ENCODE data around the gene VPS72. TPM values are rescaled to one million over a fixed set of nuclear protein-coding genes. Genes with fewer than 3 reads are reported as not detected.

The VPS72 gene
- total RNA-seq, 2 donors from 2014 or later, result 27.4 to 33.2 TPM

GRCh38 chr1:151147132-151147503, 42.9 kb downstream of the VPS72 start:
- no peak for ATAC-seq
- peaks cover 24% of the 10 kb centered on the region for H3K4me1 Mint-ChIP-seq
- peaks cover 2% of the 10 kb centered on the region for H3K36me3 Mint-ChIP-seq (ENCODE audit: low read depth)
- no peaks in the 10 kb centered on the region for H3K9me3 ChIP-seq (ENCODE audit: control insufficient read depth, low read length, poor library complexity, severe bottlenecking)
- H3K27me3 Mint-ChIP-seq, result no peaks in the 10 kb centered on the region
- DNase-seq, result no peak
- peak overlapping the region; percentile 99 for H3K4me3 Mint-ChIP-seq
- peak overlapping the region; percentile 87 for H3K27ac Mint-ChIP-seq

GRCh38 chr1:151146412-151147131, 43.4 kb downstream of the VPS72 start, which contains the start of gene SEMA6C:
Gene SEMA6C (minus strand): TSS chr1:151146631. CDS start chr1:151142621, 4,010 bp downstream.
- H3K9me3 ChIP-seq (ENCODE audit: control insufficient read depth, low read length, poor library complexity, severe bottlenecking), result no peaks in the 10 kb centered on the region
- ATAC-seq (peak; percentile 100), DNase-seq (peak; percentile 75 to 84 (median 82))
- H3K36me3 Mint-ChIP-seq (ENCODE audit: low read depth), result peaks cover 2% of the 10 kb centered on the region
- peaks cover 24% of the 10 kb centered on the region for H3K4me1 Mint-ChIP-seq
- H3K4me3 Mint-ChIP-seq, result peak within 1 kb of the TSS; percentile 99
- H3K27me3 Mint-ChIP-seq, result no peaks in the 10 kb centered on the region
- peak within 1 kb of the TSS; percentile 87 for H3K27ac Mint-ChIP-seq

GRCh38 chr1:151146072-151146411, 44.0 kb downstream of the VPS72 start:
- Mint-ChIP-seq H3K27ac (peak overlapping the region; percentile 87), H3K4me3 (peak overlapping the region; percentile 99), H3K27me3 (no peaks in the 10 kb centered on the region), H3K4me1 (peaks cover 24% of the 10 kb centered on the region), H3K36me3 (ENCODE audit: low read depth) (peaks cover 2% of the 10 kb centered on the region)
- DNase-seq (no peak), ATAC-seq (peak; percentile 6)
- no peaks in the 10 kb centered on the region for H3K9me3 ChIP-seq (ENCODE audit: control insufficient read depth, low read length, poor library complexity, severe bottlenecking)

GRCh38 chr1:151145304-151146071, 44.5 kb downstream of the VPS72 start:
- H3K36me3 Mint-ChIP-seq (ENCODE audit: low read depth), result peaks cover 2% of the 10 kb centered on the region
- H3K27me3 Mint-ChIP-seq, result no peaks in the 10 kb centered on the region
- peak overlapping the region; percentile 99 for H3K4me3 Mint-ChIP-seq
- ATAC-seq, result no peak
- H3K4me1 Mint-ChIP-seq, result peaks cover 24% of the 10 kb centered on the region
- DNase-seq, result no peak
- no peaks in the 10 kb centered on the region for H3K9me3 ChIP-seq (ENCODE audit: control insufficient read depth, low read length, poor library complexity, severe bottlenecking)
- peak overlapping the region; percentile 87 for H3K27ac Mint-ChIP-seq

- DNase-seq, result no peak
- H3K9me3 ChIP-seq (ENCODE audit: control insufficient read depth, low read length, poor library complexity, severe bottlenecking), result no peaks in the 10 kb centered on the region
- Mint-ChIP-seq H3K36me3 (ENCODE audit: low read depth) (peaks cover 2% of the 10 kb centered on the region), H3K27ac (no peak overlapping the region), H3K4me3 (peak overlapping the region; percentile 99), H3K4me1 (peaks cover 23% of the 10 kb centered on the region), H3K27me3 (no peaks in the 10 kb centered on the region)
- no peak for ATAC-seq
Measured at GRCh38 chr1:151144474-151145303, 45.3 kb downstream of the VPS72 start.

GRCh38 chr1:151143986-151144385, 46.0 kb downstream of the VPS72 start:
- H3K27me3 Mint-ChIP-seq, result no peaks in the 10 kb centered on the region
- no peak overlapping the region for H3K27ac Mint-ChIP-seq
- ATAC-seq (no peak), DNase-seq (no peak)
- H3K4me3 Mint-ChIP-seq, result no peak overlapping the region
- peaks cover 23% of the 10 kb centered on the region for H3K4me1 Mint-ChIP-seq
- no peaks in the 10 kb centered on the region for H3K9me3 ChIP-seq (ENCODE audit: control insufficient read depth, low read length, poor library complexity, severe bottlenecking)
- peaks cover 2% of the 10 kb centered on the region for H3K36me3 Mint-ChIP-seq (ENCODE audit: low read depth)

GRCh38 chr1:151143057-151143435, 47.0 kb downstream of the VPS72 start:
- no peak for ATAC-seq
- DNase-seq, result no peak

GRCh38 chr1:151142411-151143056, 47.5 kb downstream of the VPS72 start:
- no peak overlapping the region for H3K27ac Mint-ChIP-seq
- no peaks in the 10 kb centered on the region for H3K27me3 Mint-ChIP-seq

More at GRCh38 chr1:151143057-151143435, 47.0 kb downstream of the VPS72 start:
- Mint-ChIP-seq H3K27me3 (no peaks in the 10 kb centered on the region), H3K36me3 (ENCODE audit: low read depth) (peaks cover 2% of the 10 kb centered on the region), H3K4me1 (peaks cover 23% of the 10 kb centered on the region), H3K27ac (no peak overlapping the region), H3K4me3 (no peak overlapping the region)
- no peaks in the 10 kb centered on the region for H3K9me3 ChIP-seq (ENCODE audit: control insufficient read depth, low read length, poor library complexity, severe bottlenecking)

GRCh38 chr1:151137789-151138188, 52.2 kb downstream of the VPS72 start:
- ATAC-seq, result no peak
- H3K27me3 Mint-ChIP-seq, result no peaks in the 10 kb centered on the region
- no peak for DNase-seq

More at GRCh38 chr1:151142411-151143056, 47.5 kb downstream of the VPS72 start:
- no peak for DNase-seq
- no peak for ATAC-seq
- no peaks in the 10 kb centered on the region for H3K9me3 ChIP-seq (ENCODE audit: control insufficient read depth, low read length, poor library complexity, severe bottlenecking)
- Mint-ChIP-seq H3K36me3 (ENCODE audit: low read depth) (peaks cover 2% of the 10 kb centered on the region), H3K4me1 (peaks cover 20% of the 10 kb centered on the region), H3K4me3 (no peak overlapping the region)

GRCh38 chr1:151135433-151136385, 54.3 kb downstream of the VPS72 start:
- ATAC-seq, result no peak
- H3K27me3 Mint-ChIP-seq, result peaks cover 12% of the 10 kb centered on the region
- H3K27ac Mint-ChIP-seq, result peak overlapping the region; percentile 29

More at GRCh38 chr1:151137789-151138188, 52.2 kb downstream of the VPS72 start:
- Mint-ChIP-seq H3K4me3 (no peak overlapping the region), H3K4me1 (peaks cover 2% of the 10 kb centered on the region), H3K27ac (no peak overlapping the region), H3K36me3 (ENCODE audit: low read depth) (no peaks in the 10 kb centered on the region)
- H3K9me3 ChIP-seq (ENCODE audit: control insufficient read depth, low read length, poor library complexity, severe bottlenecking), result no peaks in the 10 kb centered on the region

GRCh38 chr1:151134991-151135390, 55.0 kb downstream of the VPS72 start:
- peaks cover 15% of the 10 kb centered on the region for H3K27me3 Mint-ChIP-seq
- H3K4me3 Mint-ChIP-seq, result no peak overlapping the region
- no peaks in the 10 kb centered on the region for H3K9me3 ChIP-seq (ENCODE audit: control insufficient read depth, low read length, poor library complexity, severe bottlenecking)
- ATAC-seq (no peak), DNase-seq (no peak)
- peak overlapping the region; percentile 29 for H3K27ac Mint-ChIP-seq
- no peaks in the 10 kb centered on the region for H3K36me3 Mint-ChIP-seq (ENCODE audit: low read depth)
- peaks cover 6% of the 10 kb centered on the region for H3K4me1 Mint-ChIP-seq

More at GRCh38 chr1:151135433-151136385, 54.3 kb downstream of the VPS72 start:
- DNase-seq, result no peak
- H3K4me1 Mint-ChIP-seq, result peaks cover 6% of the 10 kb centered on the region
- no peak overlapping the region for H3K4me3 Mint-ChIP-seq
- H3K9me3 ChIP-seq (ENCODE audit: control insufficient read depth, low read length, poor library complexity, severe bottlenecking), result no peaks in the 10 kb centered on the region
- no peaks in the 10 kb centered on the region for H3K36me3 Mint-ChIP-seq (ENCODE audit: low read depth)

GRCh38 chr1:151134396-151134795, 55.6 kb downstream of the VPS72 start:
- peak overlapping the region; percentile 19 for H3K4me3 Mint-ChIP-seq
- H3K4me1 Mint-ChIP-seq, result peaks cover 6% of the 10 kb centered on the region
- H3K9me3 ChIP-seq (ENCODE audit: control insufficient read depth, low read length, poor library complexity, severe bottlenecking), result no peaks in the 10 kb centered on the region
- no peaks in the 10 kb centered on the region for H3K36me3 Mint-ChIP-seq (ENCODE audit: low read depth)
- ATAC-seq (no peak), DNase-seq (no peak)
- H3K27me3 Mint-ChIP-seq, result peaks cover 17% of the 10 kb centered on the region
- H3K27ac Mint-ChIP-seq, result no peak overlapping the region

All from T-helper 17 cell (primary cell).